HEK293 (cell line): ENCODE measurements around the gene MAEA.

Experiments
- TCF7L2 ChIP-seq: IDR thresholded peaks from 2 replicates; pipeline ENCODE4 v1.6.1; 2011; ENCODE audit warnings: low read depth, mild to moderate bottlenecking, inconsistent platforms, low read length, moderate library complexity, borderline replicate concordance
- ZNF2 ChIP-seq: fragments of 450-650 bp; formaldehyde crosslinking; IDR thresholded peaks from 2 replicates; pipeline ENCODE4 v1.5.1; 2016; ENCODE audit warnings: missing biosample characterization, missing genetic modification characterization
- ZNF580 ChIP-seq: fragments of 450-650 bp; formaldehyde crosslinking; IDR thresholded peaks from 2 replicates; pipeline ENCODE4 v1.5.1; 2016; ENCODE audit warnings: missing biosample characterization, missing genetic modification characterization

DNA sequence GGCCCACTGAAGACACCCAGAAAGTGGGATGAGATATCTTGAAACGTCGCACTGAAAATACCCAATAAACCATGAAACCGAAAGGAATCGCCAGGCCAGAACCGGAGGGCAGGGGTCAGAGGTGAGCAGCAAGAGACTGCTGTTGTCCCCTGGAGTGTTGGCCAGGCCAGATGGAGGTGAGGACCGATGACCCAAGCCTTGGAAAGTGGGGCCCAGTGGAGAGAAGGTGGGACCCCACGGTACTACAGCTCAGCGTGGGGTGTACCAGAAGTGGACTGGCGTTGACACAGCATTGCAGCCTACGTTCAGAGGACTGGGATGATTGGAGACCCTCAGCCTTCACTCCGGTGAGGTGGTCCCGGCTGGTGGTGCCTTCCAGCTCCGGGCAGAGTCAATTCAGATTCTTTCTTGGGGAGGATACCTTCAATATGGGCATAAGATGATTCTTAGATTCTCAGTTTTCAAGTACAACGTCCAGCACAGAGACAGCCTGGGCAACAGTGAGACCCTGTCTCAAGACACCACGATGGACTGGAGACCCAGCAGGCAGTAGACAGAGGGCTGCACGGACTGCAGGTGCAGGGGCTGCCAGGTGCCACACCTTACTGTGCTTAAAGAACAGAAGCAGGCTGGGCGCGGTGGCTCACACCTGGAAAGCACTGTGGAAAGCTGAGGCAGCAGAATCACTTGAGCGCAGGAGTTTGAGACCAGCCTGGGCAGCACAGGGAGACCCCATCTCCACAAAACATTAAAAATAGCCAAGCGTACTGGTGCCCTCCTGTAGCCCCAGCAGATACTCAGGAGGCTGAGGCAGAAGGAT is 23.3 kb downstream of the MAEA start:
- TF ChIP-seq ZNF2, result no peak
- no peak for TF ChIP-seq TCF7L2
- TF ChIP-seq ZNF580 (tag by site-specific recombination), result no peak
